Retinal pigment epithelial cell (primary cell): ENCODE data around the gene CPNE6.
A peak's percentile ranks its signal among the peaks of the same experiment; 100 is the strongest.

Source experiments
- DNase-seq: peaks from one replicate; pipeline ENCODE4 v3.0.0-alpha.2; 2010; ENCODE audit warnings: low read depth
- H3K4me3 ChIP-seq: 2 replicates; pipeline ENCODE4 v1.5.1; 2011; ENCODE audit warnings: mild to moderate bottlenecking, low read length, control low read depth, moderate library complexity
- TF ChIP-seq, protein P1 (sequence below): conservative IDR thresholded peaks from 2 replicates; pipeline ENCODE4 v1.5.1; 2011; ENCODE audit warnings: low read depth, low read length, control low read depth, inconsistent platforms

The CPNE6 gene

DNA sequence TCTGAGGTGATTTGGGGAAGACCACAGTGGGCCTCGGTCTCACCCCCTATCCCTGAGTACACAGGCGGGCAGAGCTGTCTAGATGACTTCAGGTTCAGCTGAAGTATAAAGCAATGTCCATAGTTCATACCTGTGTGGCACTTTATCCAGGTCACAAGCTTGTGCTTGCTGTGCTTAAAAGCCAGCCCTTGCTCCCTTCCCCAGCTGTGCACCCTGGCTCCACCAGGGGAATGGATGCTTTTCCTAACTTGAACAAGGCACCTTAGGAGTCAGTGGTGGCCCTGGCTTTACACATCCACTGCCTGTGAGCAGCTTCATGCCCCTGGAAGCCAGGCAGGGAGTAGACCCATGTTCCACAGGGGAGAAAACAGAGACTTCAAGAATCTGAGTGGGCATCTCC lies 14.1 kb upstream of the CPNE6 start:
- no peak for DNase-seq
- TF ChIP-seq, protein P1, sequence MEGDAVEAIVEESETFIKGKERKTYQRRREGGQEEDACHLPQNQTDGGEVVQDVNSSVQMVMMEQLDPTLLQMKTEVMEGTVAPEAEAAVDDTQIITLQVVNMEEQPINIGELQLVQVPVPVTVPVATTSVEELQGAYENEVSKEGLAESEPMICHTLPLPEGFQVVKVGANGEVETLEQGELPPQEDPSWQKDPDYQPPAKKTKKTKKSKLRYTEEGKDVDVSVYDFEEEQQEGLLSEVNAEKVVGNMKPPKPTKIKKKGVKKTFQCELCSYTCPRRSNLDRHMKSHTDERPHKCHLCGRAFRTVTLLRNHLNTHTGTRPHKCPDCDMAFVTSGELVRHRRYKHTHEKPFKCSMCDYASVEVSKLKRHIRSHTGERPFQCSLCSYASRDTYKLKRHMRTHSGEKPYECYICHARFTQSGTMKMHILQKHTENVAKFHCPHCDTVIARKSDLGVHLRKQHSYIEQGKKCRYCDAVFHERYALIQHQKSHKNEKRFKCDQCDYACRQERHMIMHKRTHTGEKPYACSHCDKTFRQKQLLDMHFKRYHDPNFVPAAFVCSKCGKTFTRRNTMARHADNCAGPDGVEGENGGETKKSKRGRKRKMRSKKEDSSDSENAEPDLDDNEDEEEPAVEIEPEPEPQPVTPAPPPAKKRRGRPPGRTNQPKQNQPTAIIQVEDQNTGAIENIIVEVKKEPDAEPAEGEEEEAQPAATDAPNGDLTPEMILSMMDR: no peak
- H3K4me3 ChIP-seq: no peak overlapping the region

DNA sequence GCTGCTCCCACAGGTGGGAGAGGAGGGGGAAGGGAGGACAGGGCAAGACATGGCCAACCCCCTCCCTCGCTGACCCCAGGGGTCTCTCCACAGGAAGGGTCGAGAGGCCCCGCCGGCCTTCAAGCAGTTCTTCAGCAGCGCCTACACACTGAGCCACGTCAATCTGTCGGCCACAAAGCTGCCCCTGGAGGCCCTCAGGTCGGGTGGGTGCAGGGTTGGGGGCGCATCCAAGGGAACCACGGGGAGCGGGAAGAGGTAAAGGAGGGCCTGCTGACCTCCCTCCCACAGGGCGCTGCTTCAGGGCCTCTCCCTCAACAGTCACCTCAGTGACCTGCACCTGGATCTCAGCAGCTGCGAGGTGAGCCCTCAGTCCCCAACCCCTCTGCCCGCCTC lies 13.5 kb upstream of the CPNE6 start:
- H3K4me3 ChIP-seq: no peak overlapping the region
- DNase-seq: no peak
- TF ChIP-seq, protein P1: no peak

DNA sequence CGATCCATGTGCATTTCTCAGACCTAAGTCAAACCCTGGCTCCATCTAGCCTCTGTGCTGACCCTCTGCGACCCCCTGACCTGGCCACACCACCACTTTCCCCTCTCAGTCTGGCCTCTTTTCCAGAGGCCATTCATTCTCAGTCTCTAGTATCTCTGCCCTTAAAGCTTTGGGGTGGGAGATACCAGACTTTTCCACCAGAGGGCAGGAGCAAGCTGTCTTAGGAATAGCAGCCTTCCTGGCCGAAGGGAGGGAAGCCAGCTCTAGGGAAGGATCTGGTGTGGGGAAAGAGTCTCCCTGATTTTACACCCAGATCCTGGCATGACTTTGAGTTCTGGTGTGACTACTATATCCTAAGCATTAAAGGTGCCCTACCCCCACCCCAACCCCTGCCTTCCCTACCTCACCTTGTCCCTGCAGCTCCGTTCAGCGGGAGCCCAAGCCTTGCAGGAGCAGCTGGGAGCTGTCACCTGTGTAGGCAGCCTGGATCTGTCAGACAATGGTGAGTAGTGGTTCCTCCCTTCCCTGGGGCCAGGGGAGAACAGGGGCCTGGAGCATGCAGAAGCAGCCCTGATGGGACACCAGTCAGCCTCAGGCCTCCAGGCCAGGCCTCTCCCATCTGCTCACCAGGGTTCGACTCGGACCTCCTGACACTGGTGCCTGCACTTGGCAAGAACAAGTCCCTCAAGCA lies 13.0 kb upstream of the CPNE6 start:
- TF ChIP-seq, protein P1: peak; percentile 85
- no peak for DNase-seq
- H3K4me3 ChIP-seq: no peak overlapping the region

DNA sequence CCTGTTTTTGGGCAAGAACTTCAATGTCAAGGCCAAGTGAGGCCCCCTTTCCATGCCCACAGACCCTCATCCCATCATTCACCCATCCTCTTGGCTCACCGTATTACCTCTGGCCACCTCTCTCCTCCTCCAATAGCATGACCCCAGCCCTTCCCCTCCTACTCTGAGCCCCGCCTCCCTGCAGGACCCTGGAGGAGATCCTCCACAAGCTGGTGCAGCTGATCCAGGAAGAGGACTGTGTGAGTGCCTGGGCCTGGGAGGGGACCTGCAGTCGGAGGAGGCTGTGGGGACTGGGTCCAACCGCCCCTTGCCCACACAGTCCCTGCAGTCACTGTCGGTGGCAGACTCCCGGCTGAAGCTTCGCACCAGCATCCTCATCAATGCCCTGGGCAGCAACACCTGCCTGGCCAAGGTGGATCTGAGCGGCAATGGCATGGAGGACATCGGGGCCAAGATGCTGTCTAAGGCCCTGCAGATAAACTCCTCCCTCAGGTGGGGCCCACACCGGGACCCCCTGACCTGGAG lies 12.3 kb upstream of the CPNE6 start:
- H3K4me3 ChIP-seq: no peak overlapping the region
- DNase-seq: no peak
- TF ChIP-seq, protein P1: no peak

DNA sequence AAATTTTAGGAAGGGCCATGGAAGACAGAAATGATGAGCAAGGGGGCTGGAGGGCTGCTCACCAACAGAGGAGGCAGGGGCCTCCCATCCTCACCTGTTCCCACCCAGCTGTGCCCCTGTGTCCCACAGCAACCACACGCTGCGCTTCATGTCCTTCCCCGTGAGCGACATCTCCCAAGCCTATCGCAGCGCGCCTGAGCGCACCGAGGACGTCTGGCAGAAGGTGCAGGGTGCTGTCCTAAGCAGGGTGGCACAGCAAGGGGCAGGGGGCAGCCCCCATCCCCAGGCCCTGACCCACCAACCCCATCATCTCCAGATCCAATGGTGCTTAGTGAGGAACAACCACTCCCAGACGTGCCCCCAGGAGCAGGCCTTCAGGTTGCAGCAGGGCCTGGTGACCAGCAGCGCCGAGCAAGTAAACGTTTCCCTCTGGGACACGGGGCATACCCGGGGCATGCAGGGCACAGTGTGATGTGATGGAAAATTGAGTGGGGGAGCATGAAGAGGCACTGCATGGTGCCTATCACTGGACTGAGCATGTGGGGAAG lies 11.4 kb upstream of the CPNE6 start:
- TF ChIP-seq, protein P1: no peak
- H3K4me3 ChIP-seq: no peak overlapping the region
- no peak for DNase-seq

DNA sequence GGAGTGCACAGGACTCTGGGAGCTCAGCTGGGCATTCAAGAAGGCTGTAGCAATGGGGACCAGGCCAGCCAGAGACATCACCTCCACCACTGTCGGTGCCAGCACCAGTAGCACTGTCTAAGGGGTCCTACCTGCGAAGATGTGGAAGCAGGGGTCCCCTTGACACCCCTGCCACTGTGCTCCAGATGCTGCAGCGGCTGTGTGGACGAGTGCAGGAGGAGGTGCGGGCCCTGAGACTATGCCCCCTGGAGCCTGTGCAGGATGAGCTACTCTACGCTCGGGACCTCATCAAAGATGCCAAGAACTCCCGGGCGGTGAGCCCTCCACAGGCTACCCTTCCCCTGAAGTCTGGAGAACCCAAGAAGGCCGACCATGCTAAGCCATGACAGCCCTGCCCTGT lies 10.9 kb upstream of the CPNE6 start:
- H3K4me3 ChIP-seq: no peak overlapping the region
- no peak for DNase-seq
- TF ChIP-seq, protein P1: no peak
